Activated CD4-positive, alpha-beta T cell treated with anti-CD3 and anti-CD28 coated beads for 1 hour (primary cell): ENCODE results near the gene CDK17.

Experiments
- DNase-seq: peaks from one replicate; pipeline ENCODE4 v3.0.0-alpha.2; 2020

CDK17 gene

DNA sequence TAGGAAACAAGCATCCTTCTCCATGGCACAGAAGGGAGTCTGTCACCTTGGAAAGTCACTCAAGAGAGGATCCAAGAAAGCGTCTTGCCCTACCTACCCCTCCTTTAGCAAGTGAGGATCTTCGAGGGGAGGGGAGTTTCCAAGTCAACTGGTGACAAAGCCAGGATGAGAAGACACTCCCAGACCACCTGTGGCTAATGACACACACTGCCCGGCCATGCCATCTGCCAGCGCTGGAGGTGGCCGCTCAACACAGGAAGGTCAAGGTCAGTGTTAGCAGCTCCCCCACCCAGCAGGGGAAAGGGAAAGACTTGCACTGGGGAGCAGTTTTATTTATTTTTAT lies 164.8 kb downstream of the CDK17 start:
- DNase-seq: no peak

DNA sequence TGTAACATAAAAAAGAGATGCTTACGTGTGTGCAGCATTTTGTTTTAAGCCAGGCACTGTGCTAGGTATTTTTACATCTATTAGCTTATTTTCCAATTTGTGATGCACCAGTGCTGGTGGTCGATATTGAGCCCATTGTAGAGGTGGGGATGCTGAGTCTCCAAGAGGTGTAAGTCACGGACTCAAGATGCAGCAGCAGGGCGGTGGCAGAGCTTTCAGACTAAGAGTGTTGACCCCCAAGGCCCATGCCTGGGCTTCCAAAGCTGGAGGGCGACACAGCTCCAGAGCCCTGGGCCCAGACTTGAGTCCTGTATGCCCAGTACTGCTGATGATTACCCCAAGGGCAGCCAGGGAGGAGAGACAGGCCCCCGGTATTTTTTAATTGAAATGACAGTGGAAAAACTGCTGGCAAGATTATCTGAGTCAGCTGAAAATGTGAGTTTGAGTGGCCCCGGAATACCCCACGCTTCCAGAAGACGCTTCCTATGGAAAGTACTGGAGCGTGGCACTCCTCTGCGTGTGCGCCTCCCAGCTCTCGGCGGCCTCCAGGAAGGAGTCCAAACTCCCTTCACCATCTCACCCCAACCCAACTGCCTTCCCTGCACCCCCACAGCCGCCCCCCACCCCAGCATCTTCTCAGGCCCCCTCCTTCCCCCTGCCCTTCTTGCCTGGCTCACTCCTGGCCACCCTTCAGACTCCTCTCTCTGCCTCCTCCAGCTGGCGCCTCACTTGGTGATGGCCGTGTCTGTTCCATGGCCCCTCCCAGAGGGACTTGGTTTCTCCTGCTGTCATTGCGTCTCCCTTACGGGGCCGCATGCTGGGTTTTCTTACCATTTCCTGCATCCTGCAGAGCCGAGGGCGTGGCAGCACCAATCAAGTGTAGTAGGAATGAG lies 165.4 kb downstream of the CDK17 start:
- DNase-seq: no peak

DNA sequence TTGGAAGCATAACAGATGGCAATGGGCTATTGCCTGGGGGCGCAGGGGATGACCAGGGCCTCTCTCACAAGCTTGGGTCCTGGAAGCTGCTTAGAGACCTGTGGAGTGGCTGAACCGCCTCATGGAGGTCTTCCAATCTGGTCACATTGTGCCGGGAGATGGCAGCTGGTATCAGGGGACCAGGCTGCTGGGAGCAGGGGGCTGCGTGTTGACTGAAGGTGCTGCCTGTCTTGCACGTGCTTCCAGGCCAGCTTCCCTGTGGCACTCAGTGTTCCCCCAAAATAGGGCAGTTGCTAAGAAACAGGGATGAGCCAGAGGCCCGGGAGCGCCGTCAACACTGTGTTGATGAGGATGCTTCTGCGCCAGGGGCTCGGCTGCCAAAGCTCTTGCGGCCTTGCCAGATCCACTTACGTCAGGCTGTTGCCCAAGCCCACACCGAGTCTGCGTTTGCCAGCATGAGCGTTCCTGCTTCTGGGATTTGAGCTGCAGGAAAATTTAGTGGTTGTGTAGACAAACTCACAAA lies 166.2 kb downstream of the CDK17 start:
- DNase-seq: no peak

DNA sequence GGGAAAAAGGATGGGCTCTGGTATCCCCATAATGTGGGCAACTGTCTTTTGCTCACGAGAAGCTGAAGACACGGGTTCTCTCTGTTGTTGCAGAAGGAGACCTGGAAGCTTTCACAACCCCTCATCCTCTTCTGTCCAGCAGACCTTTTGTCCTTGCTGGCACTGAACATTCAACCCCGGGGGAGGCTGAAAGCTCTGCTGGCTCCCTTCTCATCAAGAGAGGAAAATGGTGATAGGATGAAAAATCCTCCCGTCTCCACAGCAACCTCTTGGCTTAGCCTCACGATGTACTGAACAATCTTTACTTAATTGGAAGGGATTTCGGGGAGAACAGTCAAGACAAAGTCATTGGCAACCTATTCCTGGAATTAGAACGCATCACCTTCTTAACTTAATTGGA lies 167.1 kb downstream of the CDK17 start:
- DNase-seq: no peak

DNA sequence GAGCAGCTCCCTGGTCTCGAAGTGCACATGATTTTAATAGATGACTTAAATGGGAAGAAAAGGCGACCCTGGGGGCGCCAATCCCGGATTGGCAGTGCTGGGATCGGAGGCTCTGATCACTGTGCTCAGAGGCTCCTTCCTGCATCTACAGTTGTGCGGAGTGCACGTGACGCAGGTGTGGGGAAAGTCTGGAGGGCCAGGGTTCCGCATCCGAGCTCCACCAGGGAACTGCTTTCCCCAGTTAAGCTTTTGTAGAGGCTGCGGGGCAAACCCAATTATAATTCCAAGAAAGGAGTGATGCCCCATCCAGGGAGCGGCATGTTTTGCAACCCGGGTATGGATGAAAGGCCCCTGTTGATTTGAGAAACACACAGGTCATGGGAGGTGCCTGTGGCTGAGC lies 169.6 kb downstream of the CDK17 start:
- no peak for DNase-seq

DNA sequence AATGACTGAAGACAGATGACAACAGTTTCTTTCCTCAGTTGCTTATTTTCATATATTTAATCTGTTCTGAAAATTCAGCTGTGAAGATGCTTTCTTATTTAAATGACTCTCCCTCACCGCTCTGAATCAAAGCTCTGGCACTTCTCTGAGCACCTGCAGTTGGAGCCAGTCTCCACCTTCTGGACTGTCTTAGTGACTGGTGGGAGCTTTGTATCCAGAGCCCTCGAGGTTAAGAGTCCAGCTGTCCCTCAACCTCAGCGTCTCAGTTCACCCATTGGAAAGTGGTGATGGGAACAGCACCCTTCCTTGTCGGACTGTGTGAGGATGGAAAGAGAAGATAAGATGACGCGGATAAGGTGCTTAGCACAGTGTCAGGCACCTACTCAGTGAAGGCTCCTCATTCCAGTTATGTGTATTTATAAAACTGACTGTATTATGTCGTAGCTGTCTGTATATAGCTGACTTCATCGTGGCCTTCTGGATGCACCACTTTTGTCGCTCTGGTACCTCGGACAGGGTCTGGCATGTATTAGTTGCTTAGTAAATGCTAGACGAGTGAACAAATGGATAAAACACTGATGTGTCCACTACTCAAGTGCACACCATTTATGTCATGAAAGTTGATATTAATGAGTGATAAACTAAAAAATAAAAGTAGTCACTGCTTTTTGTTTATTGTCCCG lies 171.5 kb downstream of the CDK17 start:
- DNase-seq: no peak
